BLaER1 treated with 17β-estradiol and CSF1 and Interleukin-3, amounts not matched to agents 10 nM and 100 nM (cell line): ENCODE data around the gene WNT5B.

Experiments used
- H3K27ac ChIP-seq, 11 experiments: shearing (Covaris generic); formaldehyde crosslinking; 2 replicates each; pipeline ENCODE4 v1.8.1; 2022
- H3K27me3 ChIP-seq, 11 experiments: shearing (Covaris generic); formaldehyde crosslinking; 2 replicates each; pipeline ENCODE4 v1.8.1; 2022
- H3K36me3 ChIP-seq, 11 experiments: shearing (Covaris generic); formaldehyde crosslinking; 2 replicates each; pipeline ENCODE4 v1.8.1; 2022
- H3K4me1 ChIP-seq, 10 experiments: shearing (Covaris generic); formaldehyde crosslinking; 2 replicates each; pipeline ENCODE4 v1.8.1; 2022
- H3K4me2 ChIP-seq, 11 experiments: shearing (Covaris generic); formaldehyde crosslinking; 2 replicates each; pipeline ENCODE4 v1.8.1; 2022
- H3K4me3 ChIP-seq, 10 experiments: shearing (Covaris generic); formaldehyde crosslinking; 2 replicates each; pipeline ENCODE4 v1.8.1; 2022
- H3K9ac ChIP-seq, 11 experiments: shearing (Covaris generic); formaldehyde crosslinking; 2 replicates each; pipeline ENCODE4 v1.8.1; 2022
- H3K9me3 ChIP-seq, 11 experiments: shearing (Covaris generic); formaldehyde crosslinking; replicated peaks in 1 of 11; 2 replicates each; pipeline ENCODE4 v1.8.1; 2022
- H4K20me1 ChIP-seq, 11 experiments: shearing (Covaris generic); formaldehyde crosslinking; 2 replicates each; pipeline ENCODE4 v1.8.1; 2022
- Cebpa-rat ChIP-seq, 11 experiments: shearing (Covaris generic); IDR thresholded peaks; 2 replicates each; pipeline ENCODE4 v1.8.1; 2022

WNT5B gene

GRCh38 chr12:1605129-1606020 is 23.7 kb upstream of the WNT5B start:
- Histone ChIP-seq H3K4me3 (peak overlapping the region; percentile 40 to 66 (median 52); a peak in 18 of 20 replicates), H3K27me3 (peaks cover 0 to 4% (median 0%) of the 10 kb centered on the region in 11 experiments; a peak in 1 of 22 replicates), H3K4me1 (peaks cover 41 to 96% (median 52%) of the 10 kb centered on the region in 10 experiments), H3K4me2 (peak overlapping the region; percentile 87 to 97 (median 89)), H3K36me3 (no peaks in the 10 kb centered on the region), H3K9me3 (no peaks in the 10 kb centered on the region), H3K27ac (peak overlapping the region in 7 of 11 experiments; percentile 11 to 79 (median 66); a peak in 11 of 22 replicates), H4K20me1 (no peaks in the 10 kb centered on the region), H3K9ac (peak overlapping the region; percentile 26 to 73 (median 67); a peak in 21 of 22 replicates)
- no peak for TF ChIP-seq Cebpa-rat (IDR thresholded peaks at IDR 0.05)

DNA sequence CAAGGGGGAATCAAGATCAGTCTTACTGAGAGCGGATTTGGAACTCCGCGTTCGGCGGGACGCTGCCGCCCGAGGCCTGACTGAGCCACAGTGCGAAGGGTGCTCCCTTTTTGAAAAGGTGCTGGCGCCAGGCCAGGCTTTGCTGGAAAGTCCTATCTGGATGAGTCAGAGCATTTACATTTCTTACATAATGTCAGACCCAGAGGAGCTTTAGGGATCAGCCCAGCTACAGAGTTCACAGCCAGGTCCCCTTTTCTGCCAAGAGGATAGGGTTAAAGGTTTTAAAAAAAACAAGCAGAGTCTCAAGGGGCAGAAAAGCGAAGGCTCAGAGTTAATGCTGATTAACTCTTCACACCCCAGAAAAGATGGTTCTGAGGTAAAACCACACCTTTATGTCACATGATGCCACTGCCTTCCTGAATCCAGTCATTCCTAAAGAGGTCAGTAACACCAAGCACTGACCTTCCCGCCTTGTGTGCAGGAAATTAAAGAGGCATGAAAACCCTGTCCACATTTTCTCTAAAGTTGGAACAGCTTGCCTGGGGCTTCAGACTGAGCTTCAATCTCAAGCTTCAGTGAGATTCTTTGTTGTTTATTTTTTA is 22.9 kb upstream of the WNT5B start:
- peak overlapping the region in 9 of 10 experiments; percentile 40 to 66 (median 49); a peak in 14 of 20 replicates for H3K4me3 ChIP-seq
- no peaks in the 10 kb centered on the region for H3K36me3 ChIP-seq
- peak overlapping the region; percentile 87 to 97 (median 89) for H3K4me2 ChIP-seq
- peaks cover 38 to 92% (median 49%) of the 10 kb centered on the region in 10 experiments for H3K4me1 ChIP-seq
- H3K9ac ChIP-seq: peak overlapping the region in 10 of 11 experiments; percentile 45 to 73 (median 68); a peak in 18 of 22 replicates
- no peak for TF ChIP-seq Cebpa-rat (IDR thresholded peaks at IDR 0.05)
- H3K9me3 ChIP-seq: no peaks in the 10 kb centered on the region
- no peaks in the 10 kb centered on the region for H4K20me1 ChIP-seq
- H3K27me3 ChIP-seq: peaks cover 0 to 4% (median 0%) of the 10 kb centered on the region in 11 experiments; a peak in 1 of 22 replicates
- H3K27ac ChIP-seq: peak overlapping the region in 7 of 11 experiments; percentile 11 to 79 (median 66); a peak in 10 of 22 replicates

- no peak overlapping the region for H3K4me3 ChIP-seq
- H3K9ac ChIP-seq: peak overlapping the region in 2 of 11 experiments; percentile 1 to 22; a peak in 2 of 22 replicates
- no peaks in the 10 kb centered on the region for H4K20me1 ChIP-seq
- H3K36me3 ChIP-seq: no peaks in the 10 kb centered on the region
- peak overlapping the region in 6 of 11 experiments; percentile 24 to 65 (median 62); a peak in 8 of 22 replicates for H3K27ac ChIP-seq
- no peaks in the 10 kb centered on the region for H3K9me3 ChIP-seq
- H3K4me1 ChIP-seq: peaks cover 23 to 77% (median 32%) of the 10 kb centered on the region in 10 experiments
- TF ChIP-seq Cebpa-rat (IDR thresholded peaks at IDR 0.05): no peak
- peak overlapping the region; percentile 6 to 91 (median 55); a peak in 20 of 22 replicates for H3K4me2 ChIP-seq
- H3K27me3 ChIP-seq: peaks cover 0 to 4% (median 0%) of the 10 kb centered on the region in 11 experiments; a peak in 1 of 22 replicates
These were observed 20.9 kb upstream of the WNT5B start for GRCh38 chr12:1607940-1608712.

- Histone ChIP-seq H3K27me3 (peaks cover 0 to 4% (median 0%) of the 10 kb centered on the region in 11 experiments; a peak in 1 of 22 replicates), H3K36me3 (no peaks in the 10 kb centered on the region), H3K4me2 (peak overlapping the region; percentile 6 to 91 (median 55); a peak in 20 of 22 replicates), H4K20me1 (no peaks in the 10 kb centered on the region), H3K27ac (peak overlapping the region in 6 of 11 experiments; percentile 29 to 65 (median 62); a peak in 9 of 22 replicates), H3K4me3 (no peak overlapping the region), H3K4me1 (peaks cover 23 to 71% (median 32%) of the 10 kb centered on the region in 10 experiments), H3K9me3 (no peaks in the 10 kb centered on the region), H3K9ac (peak overlapping the region in 2 of 11 experiments; percentile 1 to 22; a peak in 2 of 22 replicates)
- TF ChIP-seq Cebpa-rat (IDR thresholded peaks at IDR 0.05): no peak
These were observed 20.3 kb upstream of the WNT5B start for GRCh38 chr12:1608713-1609119.

DNA sequence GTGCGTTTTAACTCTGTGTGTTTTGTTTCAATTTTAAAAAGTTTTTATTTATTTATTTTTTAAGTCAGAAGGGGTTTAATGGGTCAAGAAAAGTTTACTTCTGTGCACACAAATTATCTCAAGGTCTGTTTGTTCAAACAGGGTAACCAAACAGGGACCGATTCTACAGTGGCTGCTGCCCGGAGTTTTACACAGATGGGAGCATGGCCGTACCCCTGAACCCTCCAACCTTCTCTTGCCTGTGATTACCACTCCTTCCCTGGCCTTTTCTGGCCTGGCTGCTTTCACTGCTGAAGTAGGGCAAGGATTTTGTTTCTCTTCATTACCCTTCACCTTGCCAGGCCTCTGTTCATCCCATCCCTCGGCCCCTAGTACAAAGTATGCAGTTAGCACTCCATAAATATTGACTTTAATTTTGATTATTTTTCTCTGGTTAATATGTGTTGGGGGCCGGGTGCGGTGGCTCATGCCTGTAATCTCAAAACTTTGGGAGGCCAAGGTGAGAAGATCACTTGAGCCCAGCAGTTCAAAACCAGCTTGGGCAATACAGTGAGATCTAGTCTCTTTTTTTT is 18.9 kb upstream of the WNT5B start:
- H3K9ac ChIP-seq: no peak overlapping the region
- no peak for TF ChIP-seq Cebpa-rat (IDR thresholded peaks at IDR 0.05)
- H3K4me2 ChIP-seq: peak overlapping the region in 1 of 11 experiments; percentile 89; a peak in 1 of 22 replicates
- H3K9me3 ChIP-seq: no peaks in the 10 kb centered on the region
- H3K4me1 ChIP-seq: peaks cover 23 to 65% (median 31%) of the 10 kb centered on the region in 10 experiments
- H3K36me3 ChIP-seq: no peaks in the 10 kb centered on the region
- peaks cover 0 to 4% (median 0%) of the 10 kb centered on the region in 11 experiments; a peak in 1 of 22 replicates for H3K27me3 ChIP-seq
- no peaks in the 10 kb centered on the region for H4K20me1 ChIP-seq
- no peak overlapping the region for H3K4me3 ChIP-seq
- no peak overlapping the region for H3K27ac ChIP-seq

DNA sequence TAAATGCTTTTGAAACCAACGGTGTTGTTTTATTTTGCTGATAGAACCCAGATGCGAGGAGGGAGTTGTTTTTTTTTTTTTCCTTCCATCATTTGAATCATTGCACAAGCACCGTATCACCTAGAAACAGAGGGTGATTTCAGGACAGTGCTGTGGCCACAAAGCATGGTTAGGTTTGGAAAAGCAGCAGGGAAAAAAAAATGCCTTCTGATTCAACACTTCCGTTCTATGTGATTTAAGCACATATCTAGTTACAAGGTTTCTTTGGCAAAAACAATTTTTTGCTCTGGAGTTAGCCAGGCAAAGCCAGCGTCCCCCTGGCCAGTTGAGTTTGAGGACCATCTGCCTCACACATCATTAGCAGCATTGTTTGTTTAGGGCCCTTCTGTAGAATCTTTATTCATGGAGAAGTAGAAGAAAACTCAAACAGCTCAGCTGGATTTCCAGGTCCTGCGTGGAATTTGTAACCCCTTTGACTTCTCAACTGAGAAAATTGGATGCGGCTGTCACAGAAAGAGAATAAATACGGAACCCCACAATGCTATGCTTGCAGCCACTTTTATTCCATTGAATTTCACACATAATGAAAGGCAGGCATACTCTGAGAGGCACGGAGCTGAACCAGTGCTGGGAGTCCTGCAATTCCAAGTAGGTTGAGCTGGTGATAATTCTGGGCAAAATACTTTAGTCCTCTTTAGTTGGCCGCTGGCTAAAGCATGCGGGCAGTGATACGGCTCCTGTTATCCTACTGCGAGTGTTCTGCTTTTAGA is 17.0 kb upstream of the WNT5B start:
- Histone ChIP-seq H3K27ac (no peak overlapping the region), H3K4me2 (no peak overlapping the region), H3K9me3 (no peaks in the 10 kb centered on the region), H4K20me1 (no peaks in the 10 kb centered on the region; a peak in 1 of 22 replicates), H3K9ac (no peak overlapping the region), H3K27me3 (no peaks in the 10 kb centered on the region), H3K36me3 (no peaks in the 10 kb centered on the region), H3K4me1 (peaks cover 20 to 70% (median 28%) of the 10 kb centered on the region in 10 experiments), H3K4me3 (no peak overlapping the region)
- TF ChIP-seq Cebpa-rat (IDR thresholded peaks at IDR 0.05): no peak

DNA sequence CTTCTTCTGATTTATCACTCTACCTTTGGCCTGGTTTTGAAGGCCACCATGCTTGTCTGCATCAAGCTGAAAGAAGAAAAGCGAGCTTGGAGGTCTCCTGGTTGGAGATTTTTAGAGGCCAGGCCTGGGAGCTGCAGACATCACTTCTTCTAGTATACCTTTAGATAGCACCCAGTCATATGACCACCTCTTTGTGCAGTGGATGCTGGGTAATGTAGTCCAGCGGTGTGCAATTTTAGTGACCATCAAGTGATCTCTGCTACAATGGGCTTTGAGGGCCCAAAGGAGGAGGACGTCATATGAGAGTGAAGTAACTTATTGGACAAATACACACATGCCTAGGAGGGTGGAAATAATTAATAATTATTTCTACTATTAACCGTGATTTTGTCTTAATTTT is 15.2 kb upstream of the WNT5B start:
- H4K20me1 ChIP-seq: no peaks in the 10 kb centered on the region; a peak in 1 of 22 replicates
- H3K4me1 ChIP-seq: peaks cover 15 to 70% (median 24%) of the 10 kb centered on the region in 10 experiments
- H3K4me2 ChIP-seq: no peak overlapping the region
- no peak overlapping the region for H3K9ac ChIP-seq
- H3K27me3 ChIP-seq: no peaks in the 10 kb centered on the region
- no peak overlapping the region for H3K27ac ChIP-seq
- H3K4me3 ChIP-seq: no peak overlapping the region
- no peak for TF ChIP-seq Cebpa-rat (IDR thresholded peaks at IDR 0.05)
- no peaks in the 10 kb centered on the region for H3K36me3 ChIP-seq
- no peaks in the 10 kb centered on the region for H3K9me3 ChIP-seq
